HEK293 (cell line): Measurements from ENCODE around the gene FSIP1.

ENCODE experiments used
- CTCF ChIA-PET: fragments of 350-600 bp; formaldehyde crosslinking; extraction: SDS; loops from one replicate; lab custom pipeline; 2021; ENCODE audit warnings: antibody characterized with exemption; lab: Yijun Ruan, JAX
- POLR2A ChIA-PET: fragments of 300-600 bp; formaldehyde crosslinking; extraction: SDS; loops from one replicate; lab custom pipeline; 2020; ENCODE audit warnings: antibody characterized with exemption, inconsistent platforms; lab: Yijun Ruan, JAX
- H3K27ac ChIP-seq: fragments of 200-500 bp; sonication (Bioruptor generic); 2 replicates; pipeline ENCODE4 v1.5.1; 2014; ENCODE audit warnings: low read depth, low read length, control low read depth, inconsistent platforms; ENCODE audit errors: extremely low read depth
- H3K36me3 ChIP-seq, 2 experiments: fragments of 200-500 bp in 1 of 2; sonication (Bioruptor generic) in 1 of 2; 1 replicate in 1 of 2; 2 replicates in 1 of 2; pipeline ENCODE4 v1.5.1; 2014 to 2017; ENCODE audit warnings: inconsistent platforms in 2 of 2, low read length in 2 of 2; ENCODE audit not compliant: control insufficient read depth in 2 of 2, insufficient read depth in 1 of 2
- H3K4me1 ChIP-seq: fragments of 200-500 bp; sonication (Bioruptor generic); 2 replicates; pipeline ENCODE4 v1.5.1; 2014; ENCODE audit warnings: mild to moderate bottlenecking, low read length, inconsistent platforms; ENCODE audit not compliant: control insufficient read depth, insufficient read depth
- H3K4me3 ChIP-seq: 2 replicates; pipeline ENCODE4 v1.5.1; 2011; ENCODE audit warnings: low read depth, mild to moderate bottlenecking, control low read depth, low read length, moderate library complexity
- H3K9me3 ChIP-seq: fragments of 200-500 bp; sonication (Bioruptor generic); 2 replicates; pipeline ENCODE4 v1.5.1; 2014; ENCODE audit warnings: low read depth, low read length, inconsistent platforms; ENCODE audit not compliant: control insufficient read depth, insufficient read depth
- MYNN ChIP-seq: fragments of 450-650 bp; formaldehyde crosslinking; IDR thresholded peaks from 2 replicates; pipeline ENCODE4 v1.5.1; 2016; ENCODE audit warnings: missing biosample characterization, missing genetic modification characterization, borderline replicate concordance
- SP3 ChIP-seq: fragments of 450-650 bp; formaldehyde crosslinking; IDR thresholded peaks from 2 replicates; pipeline ENCODE4 v1.5.1; 2016; ENCODE audit warnings: missing biosample characterization, missing genetic modification characterization
- ZBTB44 ChIP-seq: fragments of 450-650 bp; IDR thresholded peaks from 2 replicates; pipeline ENCODE4 v1.5.1; 2018; ENCODE audit warnings: missing biosample characterization, mild to moderate bottlenecking, missing genetic modification characterization
- ZBTB7A ChIP-seq: fragments of 450-650 bp; formaldehyde crosslinking; IDR thresholded peaks from 2 replicates; pipeline ENCODE4 v1.5.1; 2016; ENCODE audit warnings: low read depth, missing biosample characterization, missing genetic modification characterization
- ZNF133 ChIP-seq: fragments of 450-650 bp; formaldehyde crosslinking; IDR thresholded peaks from 2 replicates; pipeline ENCODE4 v1.5.1; 2016; ENCODE audit warnings: missing biosample characterization, missing genetic modification characterization
- ZNF174 ChIP-seq: fragments of 450-650 bp; formaldehyde crosslinking; IDR thresholded peaks from 2 replicates; pipeline ENCODE4 v1.5.0; 2017; ENCODE audit warnings: missing biosample characterization, mild to moderate bottlenecking, missing genetic modification characterization
- ZNF19 ChIP-seq: fragments of 450-650 bp; formaldehyde crosslinking; IDR thresholded peaks from 2 replicates; pipeline ENCODE4; 2016; ENCODE audit warnings: missing biosample characterization, missing genetic modification characterization, low read depth
- ZNF2 ChIP-seq: fragments of 450-650 bp; formaldehyde crosslinking; IDR thresholded peaks from 2 replicates; pipeline ENCODE4 v1.5.1; 2016; ENCODE audit warnings: missing biosample characterization, missing genetic modification characterization
- ZNF280D ChIP-seq: fragments of 450-650 bp; formaldehyde crosslinking; IDR thresholded peaks from 2 replicates; pipeline ENCODE4 v1.5.1; 2016; ENCODE audit warnings: missing biosample characterization, missing genetic modification characterization
- ZNF501 ChIP-seq: fragments of 450-650 bp; formaldehyde crosslinking; IDR thresholded peaks from 2 replicates; pipeline ENCODE4 v1.5.1; 2016; ENCODE audit warnings: missing biosample characterization, missing genetic modification characterization
- ZNF514 ChIP-seq: fragments of 450-650 bp; formaldehyde crosslinking; IDR thresholded peaks from 2 replicates; pipeline ENCODE4 v1.5.1; 2016; ENCODE audit warnings: missing biosample characterization, missing genetic modification characterization
- ZNF518A ChIP-seq: fragments of 450-650 bp; formaldehyde crosslinking; conservative IDR thresholded peaks from 2 replicates; pipeline ENCODE4 v1.5.1; 2016; ENCODE audit warnings: low read depth, missing biosample characterization, missing genetic modification characterization
- ZNF560 ChIP-seq: fragments of 450-650 bp; formaldehyde crosslinking; IDR thresholded peaks from 2 replicates; pipeline ENCODE4 v1.5.1; 2017; ENCODE audit warnings: missing biosample characterization, missing genetic modification characterization, borderline replicate concordance
- ZNF561 ChIP-seq: fragments of 450-650 bp; IDR thresholded peaks from 2 replicates; pipeline ENCODE4 v1.5.1; 2018; ENCODE audit warnings: missing biosample characterization, missing genetic modification characterization, borderline replicate concordance
- ZNF600 ChIP-seq: fragments of 450-650 bp; formaldehyde crosslinking; IDR thresholded peaks from 2 replicates; pipeline ENCODE4 v1.5.1; 2016; ENCODE audit warnings: missing biosample characterization, missing genetic modification characterization
- ZNF626 ChIP-seq: fragments of 450-650 bp; sonication (Bioruptor Pico); formaldehyde crosslinking; IDR thresholded peaks from 2 replicates; pipeline ENCODE4 v1.5.1; 2018; ENCODE audit warnings: missing biosample characterization, missing genetic modification characterization, inconsistent platforms
- ZNF664 ChIP-seq: fragments of 450-650 bp; formaldehyde crosslinking; IDR thresholded peaks from 2 replicates; pipeline ENCODE4 v1.5.1; 2016; ENCODE audit warnings: missing biosample characterization, missing genetic modification characterization
- ZNF785 ChIP-seq: fragments of 450-650 bp; formaldehyde crosslinking; IDR thresholded peaks from 2 replicates; pipeline ENCODE4 v1.5.1; 2016; ENCODE audit warnings: missing biosample characterization, missing genetic modification characterization
- ZSCAN18 ChIP-seq: fragments of 450-650 bp; formaldehyde crosslinking; IDR thresholded peaks from 2 replicates; pipeline ENCODE4 v1.5.1; 2016; ENCODE audit warnings: missing biosample characterization, missing genetic modification characterization

The FSIP1 gene

GRCh38 chr15:39669241-39669640 lies 113.4 kb downstream of the FSIP1 start:
- no peak overlapping the region for H3K27ac ChIP-seq
- H3K9me3 ChIP-seq: no peaks in the 10 kb centered on the region
- TF ChIP-seq ZNF2 (tag by site-specific recombination): no peak
- TF ChIP-seq ZSCAN18 (tag by site-specific recombination): no peak
- TF ChIP-seq ZNF518A (tag by site-specific recombination): no peak
- no peak for TF ChIP-seq ZBTB7A (tag by site-specific recombination)
- no peak for TF ChIP-seq ZNF600
- TF ChIP-seq ZNF19 (tag by site-specific recombination): no peak
- no peak for TF ChIP-seq ZNF785 (tag by site-specific recombination)
- no peak for TF ChIP-seq ZNF501
- TF ChIP-seq ZNF133 (tag by site-specific recombination): no peak
- TF ChIP-seq, all 188 proteins: peak for 0
- H3K36me3 ChIP-seq: no peaks in the 10 kb centered on the region
- ChIA-PET CTCF (interaction anchor here (1.7 kb wide), 1 partner anchor 16 kb away, joined by 6 read pairs; no protein-coding TSS in a partner anchor), POLR2A (no interaction called here)
- H3K4me3 ChIP-seq: no peak overlapping the region
- H3K4me1 ChIP-seq: no peaks in the 10 kb centered on the region

GRCh38 chr15:39668457-39668856 lies 114.2 kb downstream of the FSIP1 start:
- no peak for TF ChIP-seq ZNF280D
- no peak for TF ChIP-seq ZNF664 (tag by site-specific recombination)
- TF ChIP-seq ZBTB44 (tag by site-specific recombination): no peak
- TF ChIP-seq ZNF174 (tag by site-specific recombination): no peak
- TF ChIP-seq ZNF626: no peak
- no peak for TF ChIP-seq ZNF785 (tag by site-specific recombination)
- TF ChIP-seq ZNF514 (tag by site-specific recombination): no peak
- TF ChIP-seq ZNF560 (tag by site-specific recombination): no peak
- TF ChIP-seq MYNN: no peak
- no peak for TF ChIP-seq SP3 (tag by site-specific recombination)
- TF ChIP-seq ZNF561: no peak
- no peaks in the 10 kb centered on the region for H3K36me3 ChIP-seq
- H3K4me3 ChIP-seq: no peak overlapping the region
- H3K27ac ChIP-seq: no peak overlapping the region
- H3K9me3 ChIP-seq: no peaks in the 10 kb centered on the region
- ChIA-PET CTCF (no interaction called here), POLR2A (no interaction called here)
- no peaks in the 10 kb centered on the region for H3K4me1 ChIP-seq
